CD4-positive, alpha-beta T cell treated with Interleukin-17A for 1 hour (primary cell): Measurements from ENCODE around the gene ELL3.
A peak's percentile ranks its signal among the peaks of the same experiment; 100 is the strongest.
"Not testable (repeated sequence)": the region's sequence is repeated elsewhere in the genome, so short reads cannot be mapped to it uniquely, and the experiment has no call there.

Experiments used
- DNase-seq: peaks from one replicate; pipeline ENCODE4 v3.0.0-alpha.2; 2020

Gene ELL3, protein sequence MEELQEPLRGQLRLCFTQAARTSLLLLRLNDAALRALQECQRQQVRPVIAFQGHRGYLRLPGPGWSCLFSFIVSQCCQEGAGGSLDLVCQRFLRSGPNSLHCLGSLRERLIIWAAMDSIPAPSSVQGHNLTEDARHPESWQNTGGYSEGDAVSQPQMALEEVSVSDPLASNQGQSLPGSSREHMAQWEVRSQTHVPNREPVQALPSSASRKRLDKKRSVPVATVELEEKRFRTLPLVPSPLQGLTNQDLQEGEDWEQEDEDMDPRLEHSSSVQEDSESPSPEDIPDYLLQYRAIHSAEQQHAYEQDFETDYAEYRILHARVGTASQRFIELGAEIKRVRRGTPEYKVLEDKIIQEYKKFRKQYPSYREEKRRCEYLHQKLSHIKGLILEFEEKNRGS

DNA sequence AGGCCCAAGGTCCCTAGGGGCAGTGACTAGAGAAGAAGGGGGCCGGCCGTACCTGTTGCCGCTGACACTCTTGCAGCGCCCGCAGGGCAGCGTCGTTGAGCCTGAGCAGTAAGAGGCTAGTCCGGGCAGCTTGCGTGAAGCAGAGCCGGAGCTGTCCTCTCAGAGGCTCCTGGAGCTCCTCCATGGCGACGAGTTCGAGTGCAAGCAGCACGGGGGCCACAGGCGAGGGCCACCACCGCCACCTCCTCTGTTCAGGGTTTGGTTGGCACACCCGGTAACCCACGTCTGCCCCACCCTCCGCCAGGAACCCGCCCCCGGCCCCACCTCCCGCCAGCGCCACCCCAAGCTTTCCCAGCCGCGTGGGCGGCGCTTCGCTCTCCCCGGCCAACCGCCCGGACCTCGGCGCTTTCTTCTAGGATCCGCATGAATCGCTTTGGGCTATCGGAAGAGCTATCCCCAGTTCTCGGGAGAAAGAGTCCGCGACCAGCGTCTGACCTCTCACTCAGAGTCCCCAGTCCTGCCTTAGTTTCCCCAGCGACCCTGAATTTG is at the start of gene ELL3:
TSS of gene ELL3 (minus strand) at position 249 of the 549 bp plus-strand sequence. CDS start at position 184, 65 bp downstream.
- peak; percentile 82 for DNase-seq

- DNase-seq = no peak
These were observed 49.3 kb upstream of the ELL3 start for GRCh38 chr15:43826029-43826507.

DNA sequence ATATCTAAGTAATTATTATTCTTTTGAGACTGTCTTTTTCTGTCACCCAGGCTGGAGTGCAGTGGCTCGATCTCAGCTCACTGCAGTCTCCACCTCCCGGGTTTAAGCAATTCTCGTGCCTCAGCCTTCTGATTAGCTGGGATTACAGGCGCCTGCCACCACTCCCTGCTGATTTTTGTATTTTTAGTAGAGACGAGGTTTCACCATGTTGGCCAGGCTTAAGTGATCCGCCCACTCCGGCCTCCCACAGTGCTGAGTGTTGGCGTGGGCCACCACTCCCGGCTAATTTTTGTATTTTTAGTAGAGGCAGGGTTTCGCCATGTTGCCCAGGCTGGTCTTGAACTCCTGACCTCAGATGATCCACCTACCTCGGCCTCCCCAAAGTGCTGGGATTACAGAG is 48.5 kb upstream of the ELL3 start:
- DNase-seq = not testable (repeated sequence)

DNA sequence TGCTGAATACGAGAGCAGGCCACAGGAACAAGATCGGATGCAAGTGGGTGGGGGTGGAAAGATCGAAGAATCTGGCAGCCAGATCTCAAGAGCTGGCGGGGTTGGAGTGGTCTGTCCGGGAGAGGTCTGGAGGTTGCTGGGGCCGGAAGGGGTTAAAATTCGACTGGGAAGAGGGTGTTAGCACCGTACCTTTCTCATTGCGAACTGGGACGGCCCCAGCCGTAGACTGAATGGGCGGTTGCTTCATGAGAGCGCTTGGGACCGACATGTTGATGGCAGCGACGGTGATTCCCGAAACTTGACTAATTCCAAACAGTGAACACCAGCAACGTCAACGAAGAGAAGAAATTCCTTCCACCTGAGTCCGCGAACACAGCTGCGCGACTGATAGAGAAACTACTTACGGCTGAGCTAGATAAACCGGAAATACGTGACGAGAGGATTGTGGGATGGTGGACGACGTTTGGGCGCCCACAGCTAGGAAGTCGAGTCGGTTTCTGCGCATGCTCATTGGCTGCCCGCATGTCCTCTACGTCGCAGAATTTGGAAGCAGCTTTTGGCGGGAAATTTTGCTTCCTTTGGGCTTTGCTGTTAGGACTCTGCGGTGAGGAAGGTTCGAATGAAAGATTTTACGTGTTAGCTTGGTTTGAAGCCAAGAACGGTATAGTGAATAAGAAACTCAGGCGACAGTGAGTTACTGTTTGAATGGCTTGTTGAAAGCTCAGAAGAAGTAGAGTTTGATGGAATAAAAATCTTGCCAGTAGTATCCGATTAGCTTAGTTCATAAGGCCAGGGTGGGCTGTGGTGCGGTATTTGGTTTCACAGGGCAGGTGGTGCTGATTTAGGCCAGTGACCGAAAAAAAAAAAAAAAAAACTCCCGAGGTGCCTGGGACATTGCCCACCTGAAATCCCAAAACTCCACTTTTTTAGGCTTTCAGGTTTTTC is 47.8 kb upstream of the ELL3 start, which contains the start of gene MFAP1:
TSS of gene MFAP1 (minus strand) at position 389 of the 945 bp plus-strand sequence. CDS start at position 268, 121 bp downstream.
- peak; percentile 96 for DNase-seq

GRCh38 chr15:43821505-43821904 is 44.7 kb upstream of the ELL3 start:
- DNase-seq = no peak

DNA sequence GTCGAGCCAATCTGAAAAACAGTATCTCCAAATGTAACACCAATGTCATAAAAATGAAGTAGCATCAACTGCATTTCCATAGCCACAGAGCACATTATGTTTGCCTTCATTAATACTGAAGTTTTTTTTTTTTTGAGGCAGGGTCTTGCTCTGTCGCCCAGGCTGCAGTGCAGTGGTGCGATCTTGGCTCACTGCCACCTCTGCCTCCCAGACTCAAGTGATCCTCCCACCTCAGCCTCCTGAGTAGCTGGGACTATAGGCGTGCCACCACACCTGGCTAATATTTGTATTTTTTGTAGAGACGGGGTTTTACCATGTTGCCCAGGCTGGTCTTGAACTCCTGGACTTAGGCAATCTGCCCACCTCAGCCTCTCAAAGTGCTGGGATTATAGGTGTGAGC is 38.3 kb upstream of the ELL3 start:
- not testable (repeated sequence) for DNase-seq

DNA sequence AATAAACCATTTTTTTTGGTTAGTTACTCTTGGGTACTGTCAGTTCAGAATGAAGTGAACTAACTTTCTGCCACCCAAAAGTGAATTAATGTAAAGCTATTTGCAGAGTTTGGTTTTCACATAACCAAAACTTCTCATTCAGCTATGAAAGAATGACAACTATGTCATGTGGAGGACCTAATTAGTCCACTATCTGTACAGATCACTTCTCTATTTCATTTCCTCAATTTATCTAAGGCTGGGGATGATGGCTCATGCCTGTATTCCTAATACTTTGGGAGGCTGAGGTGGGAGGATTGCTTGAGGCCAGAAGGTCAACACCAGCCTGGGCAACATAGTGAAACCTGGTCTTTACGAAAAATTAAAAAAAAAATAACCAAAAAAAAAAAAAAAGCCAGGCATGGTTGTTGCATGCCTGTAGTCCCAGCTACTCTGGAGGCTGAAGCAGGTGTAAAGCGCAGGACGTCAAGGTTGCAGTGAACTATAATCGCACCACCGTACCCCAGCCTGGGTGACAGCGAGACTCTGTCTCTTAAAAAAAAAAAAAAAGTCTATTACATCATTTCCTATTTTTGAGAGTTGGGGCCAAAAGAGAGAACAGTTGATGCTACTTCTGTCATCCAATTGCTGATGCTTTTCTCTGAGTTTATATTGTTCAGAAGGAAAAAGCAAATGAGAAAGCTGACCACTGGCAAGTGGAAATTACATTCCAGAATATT is 32.4 kb upstream of the ELL3 start:
- no peak for DNase-seq

GRCh38 chr15:43808435-43808950 is 31.7 kb upstream of the ELL3 start:
- no peak for DNase-seq

DNA sequence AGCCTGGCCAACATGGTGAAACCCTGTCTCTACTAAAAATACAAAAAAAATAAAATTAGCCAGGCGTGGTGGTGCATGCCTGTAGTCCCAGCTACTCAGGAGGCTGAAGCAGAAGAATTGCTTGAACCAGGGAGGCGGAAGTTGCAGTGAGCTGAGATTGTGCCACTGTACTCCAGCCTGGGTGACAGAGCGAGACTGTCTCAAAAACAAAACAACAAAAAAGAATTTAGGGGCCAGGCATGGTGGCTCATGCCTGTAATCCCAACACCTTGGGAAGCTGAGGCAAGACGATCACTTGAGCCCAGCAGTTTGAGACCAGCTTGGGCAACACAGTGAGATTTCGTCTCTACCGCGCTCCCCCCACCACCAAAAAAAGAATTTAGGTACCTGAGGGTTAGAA is 25.9 kb upstream of the ELL3 start:
- DNase-seq = not testable (repeated sequence)

GRCh38 chr15:43800286-43801141 is 23.7 kb upstream of the ELL3 start, which contains the start of gene HYPK:
Gene HYPK, plus strand, starts transcription at chr15:43800599. Its CDS starts 24 bp downstream, at chr15:43800623.
- peak; percentile 95 for DNase-seq

DNA sequence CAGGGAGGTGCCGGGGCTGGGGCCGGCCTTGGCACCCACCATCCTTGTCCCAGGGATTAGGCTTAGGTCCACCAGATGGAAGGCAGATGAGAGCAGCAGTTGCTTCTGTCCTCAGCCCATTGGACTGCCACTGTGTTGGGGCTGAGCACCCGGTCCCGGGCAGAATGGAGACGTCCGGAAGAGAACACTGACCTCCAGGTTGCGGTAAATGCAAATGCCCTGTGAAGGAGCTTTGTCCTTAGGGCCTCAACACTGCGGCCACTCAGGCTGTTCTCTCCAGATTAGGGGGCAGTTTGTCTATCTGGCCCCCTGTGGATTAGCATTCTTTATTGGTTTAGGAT is 23.1 kb upstream of the ELL3 start, which contains the start of gene SERINC4:
TSS of gene SERINC4 (minus strand) at position 276 of the 341 bp plus-strand sequence. CDS start at position 42, 234 bp downstream.
- no peak for DNase-seq

DNA sequence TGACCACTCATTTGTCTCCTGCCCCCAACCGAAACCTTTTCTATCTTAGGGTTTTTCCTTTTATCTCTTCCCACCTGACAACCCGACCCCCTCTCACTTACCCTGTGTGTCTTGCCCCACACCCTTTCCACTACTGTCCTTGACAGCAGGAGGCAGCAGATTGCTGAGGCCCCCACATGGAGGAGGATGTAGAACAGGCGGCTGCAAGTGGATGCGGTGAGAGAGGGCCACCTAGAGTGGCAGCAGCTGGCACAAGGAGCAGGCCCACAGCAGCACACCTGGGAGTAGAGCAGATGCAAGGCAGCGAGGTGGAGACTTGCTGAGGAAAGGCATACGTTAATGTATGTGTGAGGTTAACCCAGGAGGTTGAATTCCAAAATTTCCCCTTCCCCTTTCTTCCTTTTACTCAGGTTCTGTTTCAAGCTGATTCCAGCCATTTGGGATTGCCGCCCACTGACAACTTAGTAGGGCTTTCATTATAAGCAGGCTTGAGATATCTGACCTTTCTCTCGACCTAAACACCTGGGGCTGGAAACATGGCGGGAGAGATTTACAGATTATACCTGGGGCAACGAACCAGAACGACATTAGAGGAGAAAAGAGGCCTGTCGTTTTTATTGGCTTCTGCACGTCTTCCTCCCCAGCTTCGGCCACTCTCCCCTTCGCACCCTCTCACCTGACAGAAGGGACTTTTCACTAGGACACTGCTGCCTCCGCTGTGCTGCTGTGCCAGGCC is 22.6 kb upstream of the ELL3 start:
- DNase-seq = no peak

GRCh38 chr15:43796566-43796965 is 19.8 kb upstream of the ELL3 start:
- no peak for DNase-seq

DNA sequence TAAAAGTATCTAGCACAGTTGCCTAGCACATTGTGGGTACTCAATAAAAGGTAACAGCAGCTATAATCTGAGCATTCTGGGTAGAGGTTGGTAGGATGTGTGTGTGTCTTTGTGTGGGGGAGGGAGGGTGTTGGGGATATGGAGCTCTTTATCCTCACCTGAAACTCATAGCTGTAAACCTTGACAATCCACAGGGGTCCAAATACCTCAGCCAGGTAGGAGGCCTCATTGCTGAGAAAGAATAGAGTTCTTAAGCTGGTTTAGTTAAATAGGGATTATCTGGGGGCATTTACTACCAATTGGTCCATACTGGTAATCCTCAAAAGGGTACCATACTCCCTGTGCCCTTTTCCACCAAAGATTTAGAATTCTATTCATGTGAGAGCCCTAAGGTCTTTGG is 19.2 kb upstream of the ELL3 start:
- no peak for DNase-seq

- DNase-seq = no peak
These were observed 18.4 kb upstream of the ELL3 start for GRCh38 chr15:43795197-43795596.

GRCh38 chr15:43794269-43795037 is 17.7 kb upstream of the ELL3 start:
- DNase-seq = no peak

- no peak for DNase-seq
These were observed 16.9 kb upstream of the ELL3 start for GRCh38 chr15:43793647-43794046.

GRCh38 chr15:43792761-43793476 is 16.2 kb upstream of the ELL3 start:
- peak; percentile 59 for DNase-seq
